Bladder microvascular endothelial cell (primary cell): Measurements from ENCODE around the gene DVL1. TPM values are rescaled to one million over a fixed set of nuclear protein-coding genes. Genes with fewer than 3 reads are reported as not detected.

ENCODE experiments used
- total RNA-seq: library from RNA; depleted of rRNA; stranded (reverse); fragments of >200 nt; gene quantifications from 2 replicates; pipeline ENCODE4 v1.2.3, GENCODE V29; 2014

Gene DVL1
- total RNA-seq: 36.1 and 52.0 TPM in 2 replicates

DNA sequence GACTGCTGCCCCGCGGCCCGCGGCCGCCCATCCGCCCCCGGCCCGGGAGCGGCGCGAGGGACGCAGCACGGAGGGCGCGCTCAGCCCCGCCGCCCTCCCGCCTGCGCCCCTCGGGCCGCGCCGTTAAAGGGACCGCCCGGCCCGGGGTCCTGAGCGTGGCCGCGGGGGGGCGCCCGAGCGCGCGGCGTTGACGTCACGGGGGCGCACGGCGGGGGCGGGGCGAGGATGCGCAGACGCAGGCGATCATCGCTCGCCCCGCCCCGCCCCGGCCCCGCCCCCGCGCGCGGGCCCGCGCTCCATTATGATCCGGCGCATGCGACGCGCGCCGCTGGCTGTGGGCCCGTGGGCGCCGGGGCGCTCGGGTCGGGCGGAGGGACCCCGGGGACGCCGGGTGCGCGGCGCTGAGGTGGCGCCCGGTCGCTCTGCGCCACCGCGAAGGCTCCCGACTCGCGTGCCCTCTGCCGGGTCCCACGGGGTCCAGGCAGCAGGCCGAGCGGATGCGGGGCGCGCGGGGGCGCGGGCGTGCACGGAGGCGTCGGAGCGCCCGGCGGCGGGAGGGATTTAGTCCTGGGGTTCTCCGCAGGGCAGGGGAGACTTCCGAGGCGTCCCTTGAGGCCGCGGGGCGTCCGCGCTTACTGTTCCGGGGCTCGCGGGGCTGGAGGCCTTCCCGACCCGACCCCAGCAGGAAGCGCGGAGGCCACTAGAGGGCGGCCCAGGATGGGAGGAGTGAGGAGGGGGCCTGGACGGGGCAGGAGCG is at the start of gene DVL1:
DVL1 (minus strand) TSS at position 163 of the 757 bp plus-strand sequence. CDS start 353 bp downstream, outside the sequence.

DNA sequence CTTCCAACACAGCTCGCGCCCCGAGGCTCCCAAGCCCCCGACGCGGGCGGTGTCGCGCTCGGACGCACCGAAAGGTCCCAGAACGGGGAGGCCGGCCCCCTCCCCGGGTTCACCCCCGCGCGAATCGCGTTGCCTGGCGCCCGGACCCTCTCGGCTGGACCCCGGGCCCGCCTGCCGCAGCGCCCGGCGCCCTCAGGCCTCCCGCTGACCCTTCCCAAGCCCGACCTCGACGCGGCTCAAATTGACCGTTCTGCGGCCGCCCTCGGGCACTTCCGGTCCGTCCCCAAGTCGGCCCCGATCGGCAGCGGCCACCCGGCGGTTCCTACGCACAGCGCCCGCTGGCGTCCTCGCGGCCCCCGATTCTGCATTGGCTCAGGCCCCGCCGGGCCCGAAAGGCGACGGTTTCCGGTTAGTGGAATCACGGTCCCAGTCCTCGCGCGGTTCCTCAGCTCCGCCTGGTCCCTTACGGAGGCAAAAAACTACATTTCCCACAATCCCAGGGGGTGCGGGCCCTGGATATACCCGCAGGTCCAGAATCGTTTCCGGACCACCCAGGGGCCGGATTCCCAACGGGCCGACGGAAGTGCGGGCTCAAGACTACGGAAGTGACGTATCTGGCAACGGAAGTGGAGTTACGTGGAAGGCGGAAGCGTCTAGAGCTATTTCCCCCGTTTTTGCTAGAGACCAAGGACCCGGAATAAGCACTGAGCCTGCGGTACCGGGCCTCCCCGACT is 25.9 kb upstream of the DVL1 start, which contains the start of gene AURKAIP1:
AURKAIP1 (minus strand) TSS at position 279 of the 734 bp plus-strand sequence. CDS start 451 bp downstream, outside the sequence.

DNA sequence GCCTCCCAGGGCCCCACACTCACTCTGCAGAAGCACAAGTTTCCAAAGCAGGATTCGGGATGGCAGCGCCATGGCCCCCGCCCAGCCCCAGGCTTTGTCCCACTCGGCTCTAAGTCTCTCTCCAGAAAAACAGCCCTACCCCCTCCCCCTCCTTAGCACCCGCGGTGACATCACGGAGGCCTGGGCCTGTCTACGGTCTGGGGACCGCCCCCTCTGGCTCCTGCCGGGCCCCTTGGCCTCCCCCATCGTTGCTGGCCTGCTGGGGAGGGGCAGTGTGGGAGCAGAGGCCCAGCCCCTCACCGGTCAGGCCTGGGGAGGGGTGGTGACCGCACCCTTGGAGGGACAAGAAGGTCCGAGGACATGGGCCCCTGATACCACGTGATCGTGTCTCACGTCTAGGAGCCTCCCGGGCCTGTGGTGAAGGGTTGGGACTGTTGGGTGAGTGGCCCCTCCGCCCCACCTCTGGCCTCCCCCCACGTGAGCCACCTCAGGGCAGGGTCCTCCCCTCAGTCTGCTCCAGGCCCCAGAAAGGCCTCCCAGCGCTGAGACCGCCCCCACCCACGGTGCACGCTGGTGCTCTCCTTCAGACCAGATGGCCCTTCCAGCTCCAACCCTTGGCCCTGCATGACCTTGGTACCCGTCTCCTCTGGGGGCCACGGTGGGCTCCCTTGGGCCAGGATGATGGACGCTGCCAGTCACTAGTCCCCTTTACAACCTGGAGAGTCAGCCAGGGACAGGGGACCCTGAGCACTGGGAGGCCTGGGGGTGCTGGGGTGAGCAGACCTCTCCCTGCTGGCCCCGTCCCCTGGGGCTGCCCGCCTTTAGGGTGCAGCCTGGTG is 9.4 kb upstream of the DVL1 start, which contains the start of gene MXRA8:
MXRA8 (minus strand) TSS at position 123 of the 839 bp plus-strand sequence; CDS start at position 72, 51 bp downstream.

DNA sequence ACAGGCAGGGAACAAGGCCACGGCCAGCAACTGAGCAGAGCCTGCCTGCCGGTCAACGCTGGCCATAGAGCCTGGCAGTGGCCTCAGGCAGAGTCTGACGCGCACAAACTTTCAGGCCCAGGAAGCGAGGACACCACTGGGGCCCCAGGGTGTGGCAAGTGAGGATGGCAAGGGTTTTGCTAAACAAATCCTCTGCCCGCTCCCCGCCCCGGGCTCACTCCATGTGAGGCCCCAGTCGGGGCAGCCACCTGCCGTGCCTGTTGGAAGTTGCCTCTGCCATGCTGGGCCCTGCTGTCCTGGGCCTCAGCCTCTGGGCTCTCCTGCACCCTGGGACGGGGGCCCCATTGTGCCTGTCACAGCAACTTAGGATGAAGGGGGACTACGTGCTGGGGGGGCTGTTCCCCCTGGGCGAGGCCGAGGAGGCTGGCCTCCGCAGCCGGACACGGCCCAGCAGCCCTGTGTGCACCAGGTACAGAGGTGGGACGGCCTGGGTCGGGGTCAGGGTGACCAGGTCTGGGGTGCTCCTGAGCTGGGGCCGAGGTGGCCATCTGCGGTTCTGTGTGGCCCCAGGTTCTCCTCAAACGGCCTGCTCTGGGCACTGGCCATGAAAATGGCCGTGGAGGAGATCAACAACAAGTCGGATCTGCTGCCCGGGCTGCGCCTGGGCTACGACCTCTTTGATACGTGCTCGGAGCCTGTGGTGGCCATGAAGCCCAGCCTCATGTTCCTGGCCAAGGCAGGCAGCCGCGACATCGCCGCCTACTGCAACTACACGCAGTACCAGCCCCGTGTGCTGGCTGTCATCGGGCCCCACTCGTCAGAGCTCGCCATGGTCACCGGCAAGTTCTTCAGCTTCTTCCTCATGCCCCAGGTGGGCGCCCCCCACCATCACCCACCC is 17.9 kb downstream of the DVL1 start, which contains the start of gene TAS1R3:
TAS1R3 (plus strand) TSS at position 213 of the 898 bp plus-strand sequence; CDS start at position 279, 66 bp downstream.

DNA sequence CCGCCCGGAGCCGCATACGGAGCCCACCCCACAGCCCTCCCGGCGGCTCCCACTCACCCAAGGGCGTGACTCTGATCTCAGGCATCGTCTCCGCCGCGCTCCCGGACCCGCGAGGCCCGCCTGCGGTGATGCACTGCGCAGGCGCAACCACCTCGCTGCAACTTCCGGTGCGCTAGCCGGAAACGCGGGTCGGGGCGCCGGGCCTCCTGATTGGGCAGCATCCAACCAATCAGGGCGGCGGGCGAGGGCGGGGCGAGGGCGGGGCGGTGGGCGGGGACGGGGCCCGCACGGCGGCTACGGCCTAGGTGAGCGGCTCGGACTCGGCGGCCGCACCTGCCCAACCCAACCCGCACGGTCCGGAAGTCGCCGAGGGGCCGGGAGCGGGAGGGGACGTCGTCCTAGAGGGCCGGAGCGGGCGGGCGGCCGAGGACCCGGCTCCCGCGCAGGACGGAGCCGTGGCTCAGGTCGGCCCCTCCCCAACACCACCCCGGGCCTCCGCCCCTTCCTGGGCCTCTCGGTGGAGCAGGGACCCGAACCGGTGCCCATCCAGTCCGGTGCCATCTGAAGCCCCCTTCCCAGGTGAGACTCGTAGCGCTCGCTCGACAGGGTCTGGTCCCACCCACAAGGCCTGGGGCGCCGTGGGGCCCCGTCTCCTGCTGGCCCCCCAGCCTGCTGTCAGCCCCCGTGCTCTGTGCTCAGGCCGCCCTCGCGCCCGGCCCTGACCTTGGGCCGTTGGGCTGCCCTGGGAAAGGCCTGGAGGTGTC is 24.5 kb downstream of the DVL1 start, which contains the start of the genes CPTP and INTS11:
CPTP (plus strand) TSS at position 279 of the 764 bp plus-strand sequence. CDS start 2,109 bp downstream, outside the sequence.
INTS11 (minus strand) TSS at position 137 of the 764 bp plus-strand sequence; CDS start at position 85, 52 bp downstream.

DNA sequence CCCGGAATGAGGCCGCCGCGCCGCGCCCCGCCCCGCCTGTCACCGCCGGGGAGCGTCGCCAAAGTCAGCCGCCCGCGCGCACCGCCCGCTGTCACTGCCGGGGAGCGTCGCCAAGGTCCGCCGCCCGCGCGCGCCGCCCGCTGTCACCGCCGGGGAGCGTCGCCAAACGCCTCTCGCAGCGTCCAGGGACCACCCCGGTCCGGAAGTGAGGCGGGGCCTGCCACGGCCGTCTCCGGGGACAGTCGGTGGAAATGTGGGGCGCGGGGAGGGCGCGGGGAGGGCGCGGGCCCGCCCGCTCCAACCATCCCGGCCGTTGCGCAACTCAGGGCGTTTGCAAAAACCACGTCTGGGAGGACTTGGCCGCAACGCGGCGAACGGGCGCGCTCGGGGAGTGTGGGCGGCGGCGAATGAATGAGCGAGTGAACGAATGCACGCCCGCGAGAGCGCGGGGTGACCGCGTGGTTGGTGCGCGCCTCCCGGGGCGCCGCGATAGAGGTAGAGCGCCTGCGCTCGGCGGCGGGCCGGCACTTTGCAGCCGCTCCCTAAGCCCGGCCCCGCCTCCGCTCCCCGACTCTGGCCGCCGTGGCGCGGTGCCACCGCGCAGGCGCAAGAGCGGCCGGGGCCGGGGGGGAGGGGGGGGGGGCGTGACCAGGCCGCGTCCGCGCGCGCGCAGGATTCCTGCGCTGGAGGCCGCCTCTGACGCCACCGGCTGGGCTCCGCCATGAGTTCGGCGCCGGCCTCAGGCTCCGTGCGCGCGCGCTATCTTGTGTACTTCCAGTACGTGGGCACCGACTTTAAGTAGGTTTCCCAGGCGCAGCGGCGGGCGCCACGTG is 41.1 kb downstream of the DVL1 start, which contains the start of the genes ACAP3 and PUSL1:
ACAP3 (minus strand) TSS at position 8 of the 833 bp plus-strand sequence. CDS start 115 bp downstream, outside the sequence.
PUSL1 (plus strand) TSS at position 675 of the 833 bp plus-strand sequence; CDS start at position 722, 47 bp downstream.

Other genes starting within 250 kb of the DVL1 start
- gene C1orf159, start 233.3 kb downstream of the DVL1 start, total RNA-seq: 6.2 and 9.3 TPM in 2 replicates
- not detected in 2 replicates for gene TTLL10, start 175.5 kb downstream of the DVL1 start, total RNA-seq
- gene TNFRSF18, start 142.8 kb downstream of the DVL1 start, total RNA-seq: 1.0 TPM in 1 of 2 replicates, not detected in the other
- 2.1 and 7.7 TPM in 2 replicates for gene TNFRSF4, start 135.3 kb downstream of the DVL1 start, total RNA-seq
- gene SDF4, start 117.4 kb downstream of the DVL1 start, total RNA-seq: 89.2 and 155 TPM in 2 replicates
- 16.5 and 25.5 TPM in 2 replicates for gene B3GALT6, start 117.2 kb downstream of the DVL1 start, total RNA-seq
- 0.32 and 0.57 TPM in 2 replicates for gene C1QTNF12, start 102.7 kb downstream of the DVL1 start, total RNA-seq
- gene UBE2J2, start 75.6 kb downstream of the DVL1 start, total RNA-seq: 35.9 and 53.0 TPM in 2 replicates
- gene SCNN1D, start 69.0 kb downstream of the DVL1 start, total RNA-seq: under 0.01 and 0.63 TPM in 2 replicates
- 15.5 and 45.4 TPM in 2 replicates for gene ACAP3, start 41.5 kb downstream of the DVL1 start, total RNA-seq
- gene PUSL1, start 40.8 kb downstream of the DVL1 start, total RNA-seq: 9.1 and 10.5 TPM in 2 replicates
- 54.6 and 91.5 TPM in 2 replicates for gene INTS11, start 24.8 kb downstream of the DVL1 start, total RNA-seq
- 15.1 and 16.4 TPM in 2 replicates for gene CPTP, start 24.6 kb downstream of the DVL1 start, total RNA-seq
- gene TAS1R3, start 18.1 kb downstream of the DVL1 start, total RNA-seq: 0.31 and 0.32 TPM in 2 replicates
- 0.38 and 0.97 TPM in 2 replicates for gene MXRA8, start 9.1 kb upstream of the DVL1 start, total RNA-seq
- 70.4 and 101 TPM in 2 replicates for gene AURKAIP1, start 25.8 kb upstream of the DVL1 start, total RNA-seq
- gene CCNL2, start 49.9 kb upstream of the DVL1 start, total RNA-seq: 54.7 and 196 TPM in 2 replicates
- gene MRPL20, start 57.9 kb upstream of the DVL1 start, total RNA-seq: 62.6 and 82.6 TPM in 2 replicates
- gene ANKRD65, start 71.9 kb upstream of the DVL1 start, total RNA-seq: 0.25 and 0.32 TPM in 2 replicates
- gene VWA1, start 86.3 kb upstream of the DVL1 start, total RNA-seq: 19.4 and 34.7 TPM in 2 replicates
- gene ATAD3C, start 100.3 kb upstream of the DVL1 start, total RNA-seq: 1.4 TPM in 1 of 2 replicates, not detected in the other
- gene ATAD3B, start 122.3 kb upstream of the DVL1 start, total RNA-seq: 17.9 and 21.2 TPM in 2 replicates
- gene ATAD3A, start 162.7 kb upstream of the DVL1 start, total RNA-seq: 28.0 and 37.1 TPM in 2 replicates
- gene TMEM240, start 191.2 kb upstream of the DVL1 start, total RNA-seq: 2.1 and 2.4 TPM in 2 replicates
- 45.8 and 64.1 TPM in 2 replicates for gene SSU72, start 225.4 kb upstream of the DVL1 start, total RNA-seq